H1 (cell line): Measurements from ENCODE around the gene YPEL5. TPM values are rescaled to one million over a fixed set of nuclear protein-coding genes. Genes with fewer than 3 reads are reported as not detected.

Source experiments
- ASH2L ChIP-seq: fragments of 200-600, 300-600 bp; sonication (generic); IDR thresholded peaks from one replicate; pipeline ENCODE4 v1.7.1; 2017; ENCODE audit warnings: low read length
- BRCA1 ChIP-seq: IDR thresholded peaks from 2 replicates; pipeline ENCODE4 v1.6.1; 2012; ENCODE audit warnings: low read depth, low read length, improper control_type of control experiment
- CBX8 ChIP-seq: fragments of 300-800, 300-1000 bp; sonication (generic); IDR thresholded peaks from 2 replicates; pipeline ENCODE4 v1.7.1; 2016; ENCODE audit warnings: low read depth, low read length, borderline replicate concordance
- GTF2F1 ChIP-seq: IDR thresholded peaks from 2 replicates; pipeline ENCODE4 v1.6.1; 2012; ENCODE audit warnings: low read depth, low read length, improper control_type of control experiment, borderline replicate concordance
- PHF8 ChIP-seq: fragments of 200-600 bp; sonication (generic); conservative IDR thresholded peaks from 2 replicates; pipeline ENCODE4 v1.7.1; 2012; ENCODE audit warnings: low read depth, mild to moderate bottlenecking, inconsistent platforms, low read length, moderate library complexity
- TBP ChIP-seq: IDR thresholded peaks from 2 replicates; pipeline ENCODE4 v1.6.1; 2011; ENCODE audit warnings: low read depth, low read length, improper control_type of control experiment
- polyA plus RNA-seq, 7 experiments: library from polyadenylated mRNA; depleted of rRNA in 3 of 7; stranded (reverse) in 5 of 7; unstranded in 2 of 7; fragments of >200 nt in 5 of 7; fragments of 200-250 nt in 2 of 7; gene quantifications; 1 replicate in 5 of 7; 2 replicates in 1 of 7; 4 replicates in 1 of 7; pipeline versions ENCODE4 v1.2.1 to v1.2.3, GENCODE V29; 2011 to 2013; ENCODE audit warnings: missing spikeins in 2 of 7, mixed read lengths in 2 of 7
- total RNA-seq: library from RNA; stranded (reverse); fragmentation: NEBNext Ultra II Directional; extraction: Animal tissue kit (Norgen Biotek cat#: 25700); gene quantifications from 2 replicates; pipeline ENCODE4 v1.2.1, GENCODE V29; 2021
- TF ChIP-seq, protein P1 (sequence below): fragments of 300-600 bp; sonication (generic); IDR thresholded peaks from 2 replicates; pipeline ENCODE4 v1.7.1; 2012; ENCODE audit warnings: low read length, moderate library complexity, mild to moderate bottlenecking, inconsistent platforms; ENCODE audit not compliant: insufficient replicate concordance
- TF ChIP-seq, protein P2 (sequence below): IDR thresholded peaks from 2 replicates; pipeline ENCODE4 v1.6.1; 2011; ENCODE audit warnings: low read length, improper control_type of control experiment

The YPEL5 gene
- total and polyA plus RNA-seq, 2 of the 8 experiments (the other 6 are each of a cell fraction or from before 2014, with no cell fraction given): 18.5 to 28.0 TPM

DNA sequence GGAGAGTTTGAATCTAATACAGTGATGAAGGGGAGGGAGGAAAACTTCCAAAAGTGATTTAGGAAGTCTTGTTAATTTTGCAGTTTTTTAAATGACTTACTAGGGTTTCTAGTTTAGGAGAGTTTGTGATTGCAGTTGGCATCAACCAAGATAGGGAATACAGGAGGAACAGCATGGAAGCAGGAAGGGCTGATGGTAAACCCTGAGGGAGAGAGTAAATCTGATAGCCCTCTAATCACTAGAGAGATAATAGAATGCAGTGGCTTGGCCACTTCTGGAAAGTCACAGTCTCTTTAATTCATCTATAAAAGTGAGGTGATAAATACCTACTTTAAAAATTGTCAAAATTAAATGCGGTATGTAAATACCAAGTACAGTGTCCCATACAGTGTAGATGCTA is 5.6 kb downstream of the YPEL5 start (continued):
- TF ChIP-seq, protein P1, sequence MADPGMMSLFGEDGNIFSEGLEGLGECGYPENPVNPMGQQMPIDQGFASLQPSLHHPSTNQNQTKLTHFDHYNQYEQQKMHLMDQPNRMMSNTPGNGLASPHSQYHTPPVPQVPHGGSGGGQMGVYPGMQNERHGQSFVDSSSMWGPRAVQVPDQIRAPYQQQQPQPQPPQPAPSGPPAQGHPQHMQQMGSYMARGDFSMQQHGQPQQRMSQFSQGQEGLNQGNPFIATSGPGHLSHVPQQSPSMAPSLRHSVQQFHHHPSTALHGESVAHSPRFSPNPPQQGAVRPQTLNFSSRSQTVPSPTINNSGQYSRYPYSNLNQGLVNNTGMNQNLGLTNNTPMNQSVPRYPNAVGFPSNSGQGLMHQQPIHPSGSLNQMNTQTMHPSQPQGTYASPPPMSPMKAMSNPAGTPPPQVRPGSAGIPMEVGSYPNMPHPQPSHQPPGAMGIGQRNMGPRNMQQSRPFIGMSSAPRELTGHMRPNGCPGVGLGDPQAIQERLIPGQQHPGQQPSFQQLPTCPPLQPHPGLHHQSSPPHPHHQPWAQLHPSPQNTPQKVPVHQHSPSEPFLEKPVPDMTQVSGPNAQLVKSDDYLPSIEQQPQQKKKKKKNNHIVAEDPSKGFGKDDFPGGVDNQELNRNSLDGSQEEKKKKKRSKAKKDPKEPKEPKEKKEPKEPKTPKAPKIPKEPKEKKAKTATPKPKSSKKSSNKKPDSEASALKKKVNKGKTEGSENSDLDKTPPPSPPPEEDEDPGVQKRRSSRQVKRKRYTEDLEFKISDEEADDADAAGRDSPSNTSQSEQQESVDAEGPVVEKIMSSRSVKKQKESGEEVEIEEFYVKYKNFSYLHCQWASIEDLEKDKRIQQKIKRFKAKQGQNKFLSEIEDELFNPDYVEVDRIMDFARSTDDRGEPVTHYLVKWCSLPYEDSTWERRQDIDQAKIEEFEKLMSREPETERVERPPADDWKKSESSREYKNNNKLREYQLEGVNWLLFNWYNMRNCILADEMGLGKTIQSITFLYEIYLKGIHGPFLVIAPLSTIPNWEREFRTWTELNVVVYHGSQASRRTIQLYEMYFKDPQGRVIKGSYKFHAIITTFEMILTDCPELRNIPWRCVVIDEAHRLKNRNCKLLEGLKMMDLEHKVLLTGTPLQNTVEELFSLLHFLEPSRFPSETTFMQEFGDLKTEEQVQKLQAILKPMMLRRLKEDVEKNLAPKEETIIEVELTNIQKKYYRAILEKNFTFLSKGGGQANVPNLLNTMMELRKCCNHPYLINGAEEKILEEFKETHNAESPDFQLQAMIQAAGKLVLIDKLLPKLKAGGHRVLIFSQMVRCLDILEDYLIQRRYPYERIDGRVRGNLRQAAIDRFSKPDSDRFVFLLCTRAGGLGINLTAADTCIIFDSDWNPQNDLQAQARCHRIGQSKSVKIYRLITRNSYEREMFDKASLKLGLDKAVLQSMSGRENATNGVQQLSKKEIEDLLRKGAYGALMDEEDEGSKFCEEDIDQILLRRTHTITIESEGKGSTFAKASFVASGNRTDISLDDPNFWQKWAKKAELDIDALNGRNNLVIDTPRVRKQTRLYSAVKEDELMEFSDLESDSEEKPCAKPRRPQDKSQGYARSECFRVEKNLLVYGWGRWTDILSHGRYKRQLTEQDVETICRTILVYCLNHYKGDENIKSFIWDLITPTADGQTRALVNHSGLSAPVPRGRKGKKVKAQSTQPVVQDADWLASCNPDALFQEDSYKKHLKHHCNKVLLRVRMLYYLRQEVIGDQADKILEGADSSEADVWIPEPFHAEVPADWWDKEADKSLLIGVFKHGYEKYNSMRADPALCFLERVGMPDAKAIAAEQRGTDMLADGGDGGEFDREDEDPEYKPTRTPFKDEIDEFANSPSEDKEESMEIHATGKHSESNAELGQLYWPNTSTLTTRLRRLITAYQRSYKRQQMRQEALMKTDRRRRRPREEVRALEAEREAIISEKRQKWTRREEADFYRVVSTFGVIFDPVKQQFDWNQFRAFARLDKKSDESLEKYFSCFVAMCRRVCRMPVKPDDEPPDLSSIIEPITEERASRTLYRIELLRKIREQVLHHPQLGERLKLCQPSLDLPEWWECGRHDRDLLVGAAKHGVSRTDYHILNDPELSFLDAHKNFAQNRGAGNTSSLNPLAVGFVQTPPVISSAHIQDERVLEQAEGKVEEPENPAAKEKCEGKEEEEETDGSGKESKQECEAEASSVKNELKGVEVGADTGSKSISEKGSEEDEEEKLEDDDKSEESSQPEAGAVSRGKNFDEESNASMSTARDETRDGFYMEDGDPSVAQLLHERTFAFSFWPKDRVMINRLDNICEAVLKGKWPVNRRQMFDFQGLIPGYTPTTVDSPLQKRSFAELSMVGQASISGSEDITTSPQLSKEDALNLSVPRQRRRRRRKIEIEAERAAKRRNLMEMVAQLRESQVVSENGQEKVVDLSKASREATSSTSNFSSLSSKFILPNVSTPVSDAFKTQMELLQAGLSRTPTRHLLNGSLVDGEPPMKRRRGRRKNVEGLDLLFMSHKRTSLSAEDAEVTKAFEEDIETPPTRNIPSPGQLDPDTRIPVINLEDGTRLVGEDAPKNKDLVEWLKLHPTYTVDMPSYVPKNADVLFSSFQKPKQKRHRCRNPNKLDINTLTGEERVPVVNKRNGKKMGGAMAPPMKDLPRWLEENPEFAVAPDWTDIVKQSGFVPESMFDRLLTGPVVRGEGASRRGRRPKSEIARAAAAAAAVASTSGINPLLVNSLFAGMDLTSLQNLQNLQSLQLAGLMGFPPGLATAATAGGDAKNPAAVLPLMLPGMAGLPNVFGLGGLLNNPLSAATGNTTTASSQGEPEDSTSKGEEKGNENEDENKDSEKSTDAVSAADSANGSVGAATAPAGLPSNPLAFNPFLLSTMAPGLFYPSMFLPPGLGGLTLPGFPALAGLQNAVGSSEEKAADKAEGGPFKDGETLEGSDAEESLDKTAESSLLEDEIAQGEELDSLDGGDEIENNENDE: no peak
- no peak for TF ChIP-seq GTF2F1
- no peak for TF ChIP-seq ASH2L
- TF ChIP-seq PHF8: no peak
- TF ChIP-seq BRCA1: no peak
- no peak for TF ChIP-seq TBP
- no peak for TF ChIP-seq CBX8
- TF ChIP-seq, protein P2, sequence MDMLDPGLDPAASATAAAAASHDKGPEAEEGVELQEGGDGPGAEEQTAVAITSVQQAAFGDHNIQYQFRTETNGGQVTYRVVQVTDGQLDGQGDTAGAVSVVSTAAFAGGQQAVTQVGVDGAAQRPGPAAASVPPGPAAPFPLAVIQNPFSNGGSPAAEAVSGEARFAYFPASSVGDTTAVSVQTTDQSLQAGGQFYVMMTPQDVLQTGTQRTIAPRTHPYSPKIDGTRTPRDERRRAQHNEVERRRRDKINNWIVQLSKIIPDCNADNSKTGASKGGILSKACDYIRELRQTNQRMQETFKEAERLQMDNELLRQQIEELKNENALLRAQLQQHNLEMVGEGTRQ: no peak
